ENCODE measurements around the gene CDC42BPB. TPM values are rescaled to one million over a fixed set of nuclear protein-coding genes. Genes with fewer than 3 reads are reported as not detected.

The CDC42BPB gene
- total RNA-seq, 4 donors from 2014 or later: 30.0 to 64.3 (median 32.6) TPM

DNA sequence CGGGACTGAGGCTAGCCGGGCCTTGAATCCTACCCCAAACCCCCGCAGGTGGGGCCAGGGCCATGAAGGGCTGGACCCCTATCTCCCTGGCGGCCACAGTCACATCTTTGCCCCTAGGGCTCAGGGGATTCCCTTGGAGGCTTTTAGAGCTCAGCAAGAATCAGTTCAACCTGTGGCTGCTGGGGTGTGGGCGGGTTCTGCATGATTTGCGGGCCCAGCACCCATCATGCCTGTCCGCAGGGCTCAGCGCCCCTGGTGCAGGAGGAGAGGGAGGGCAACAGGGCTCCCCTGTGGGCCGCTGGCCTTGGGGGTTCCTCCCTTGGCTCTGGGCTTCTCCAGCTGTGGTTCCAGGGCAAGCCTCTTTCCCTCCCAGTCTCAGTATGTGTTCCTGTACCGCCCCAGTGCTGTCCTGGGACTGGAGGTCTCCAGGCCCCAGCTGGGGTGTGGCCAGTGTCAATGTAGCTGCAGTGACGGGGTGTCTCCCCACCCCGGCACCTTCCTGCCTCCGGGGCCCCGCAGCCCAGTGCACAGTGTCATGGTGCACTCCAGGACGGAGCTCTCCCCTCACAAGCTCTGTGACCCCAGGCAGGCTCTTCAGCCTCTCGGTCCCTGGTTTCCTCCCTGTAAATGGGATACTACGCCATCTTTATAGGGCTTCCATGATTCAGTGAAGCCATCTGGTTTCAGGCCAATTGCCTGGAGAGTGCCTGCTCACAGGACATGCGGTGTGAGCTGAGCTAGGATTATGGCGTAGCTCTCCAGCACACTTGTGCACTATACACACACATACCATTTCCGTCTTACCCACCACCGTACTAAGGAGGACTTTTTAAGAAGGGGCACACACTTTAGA, 16.8 kb upstream of the CDC42BPB start:
- no peak overlapping the region for H3K4me3 ChIP-seq
- H3K4me1 ChIP-seq: peaks cover 8 to 17% of the 10 kb centered on the region in 2 donors
- DNase-seq: no peak
- no peaks in the 10 kb centered on the region for H3K9me3 ChIP-seq
- TF ChIP-seq, protein P1, sequence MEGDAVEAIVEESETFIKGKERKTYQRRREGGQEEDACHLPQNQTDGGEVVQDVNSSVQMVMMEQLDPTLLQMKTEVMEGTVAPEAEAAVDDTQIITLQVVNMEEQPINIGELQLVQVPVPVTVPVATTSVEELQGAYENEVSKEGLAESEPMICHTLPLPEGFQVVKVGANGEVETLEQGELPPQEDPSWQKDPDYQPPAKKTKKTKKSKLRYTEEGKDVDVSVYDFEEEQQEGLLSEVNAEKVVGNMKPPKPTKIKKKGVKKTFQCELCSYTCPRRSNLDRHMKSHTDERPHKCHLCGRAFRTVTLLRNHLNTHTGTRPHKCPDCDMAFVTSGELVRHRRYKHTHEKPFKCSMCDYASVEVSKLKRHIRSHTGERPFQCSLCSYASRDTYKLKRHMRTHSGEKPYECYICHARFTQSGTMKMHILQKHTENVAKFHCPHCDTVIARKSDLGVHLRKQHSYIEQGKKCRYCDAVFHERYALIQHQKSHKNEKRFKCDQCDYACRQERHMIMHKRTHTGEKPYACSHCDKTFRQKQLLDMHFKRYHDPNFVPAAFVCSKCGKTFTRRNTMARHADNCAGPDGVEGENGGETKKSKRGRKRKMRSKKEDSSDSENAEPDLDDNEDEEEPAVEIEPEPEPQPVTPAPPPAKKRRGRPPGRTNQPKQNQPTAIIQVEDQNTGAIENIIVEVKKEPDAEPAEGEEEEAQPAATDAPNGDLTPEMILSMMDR (IDR thresholded peaks at IDR 0.05 in 4 of 5, conservative IDR thresholded peaks at IDR 0.05 in 1 of 5): no peak
- no peak for TF ChIP-seq POLR2A (IDR thresholded peaks at IDR 0.05)
- peak overlapping the region; percentile 26 to 69 (median 48) for H3K27ac ChIP-seq
- intact Hi-C loops (cut with DNase I; ENCODE audit: low total_unique reads): no loop called here
- H3K36me3 ChIP-seq: no peaks in the 10 kb centered on the region
- in situ Hi-C loops (cut with MboI; ENCODE audit: low sequenced_read_pairs in 4 of 4): no loop called here
- ATAC-seq: no peak
- H3K27me3 ChIP-seq: no peaks in the 10 kb centered on the region

DNA sequence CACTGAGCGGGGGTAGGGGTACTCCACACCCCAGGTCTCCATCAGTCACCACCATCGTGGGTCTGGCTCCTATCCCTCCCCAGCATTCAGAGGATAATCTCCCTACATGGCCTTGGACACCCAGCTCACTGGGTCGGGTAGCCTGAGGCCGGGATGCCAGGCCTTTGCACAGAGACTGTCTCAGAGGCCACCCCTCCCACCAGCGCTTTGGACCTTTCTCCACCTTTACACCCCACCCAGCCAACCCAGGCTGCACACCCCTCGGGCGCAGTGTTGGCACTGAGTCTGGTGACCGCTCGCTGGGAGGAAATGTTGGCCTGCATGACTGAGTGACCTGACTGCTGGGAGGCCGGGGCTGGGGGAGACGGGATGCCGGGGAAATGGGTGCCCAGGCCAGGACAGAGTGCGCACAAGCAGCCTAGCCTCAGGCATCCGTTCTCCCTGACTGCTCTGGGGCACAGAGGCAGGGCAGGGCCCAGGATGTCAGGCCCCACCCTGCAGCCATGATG, 16.1 kb upstream of the CDC42BPB start:
- no peaks in the 10 kb centered on the region for H3K9me3 ChIP-seq
- no peak for ATAC-seq
- H3K4me3 ChIP-seq: no peak overlapping the region
- DNase-seq: no peak
- peaks cover 8 to 17% of the 10 kb centered on the region in 2 donors for H3K4me1 ChIP-seq
- no peaks in the 10 kb centered on the region for H3K27me3 ChIP-seq
- no peaks in the 10 kb centered on the region for H3K36me3 ChIP-seq
- intact Hi-C loops (cut with DNase I; ENCODE audit: low total_unique reads) (no loop called here), in situ Hi-C loops (cut with MboI; ENCODE audit: low sequenced_read_pairs in 4 of 4) (no loop called here)
- TF ChIP-seq, protein P1 (IDR thresholded peaks at IDR 0.05 in 4 of 5, conservative IDR thresholded peaks at IDR 0.05 in 1 of 5): no peak
- no peak for TF ChIP-seq POLR2A (IDR thresholded peaks at IDR 0.05)
- no peak overlapping the region for H3K27ac ChIP-seq

DNA sequence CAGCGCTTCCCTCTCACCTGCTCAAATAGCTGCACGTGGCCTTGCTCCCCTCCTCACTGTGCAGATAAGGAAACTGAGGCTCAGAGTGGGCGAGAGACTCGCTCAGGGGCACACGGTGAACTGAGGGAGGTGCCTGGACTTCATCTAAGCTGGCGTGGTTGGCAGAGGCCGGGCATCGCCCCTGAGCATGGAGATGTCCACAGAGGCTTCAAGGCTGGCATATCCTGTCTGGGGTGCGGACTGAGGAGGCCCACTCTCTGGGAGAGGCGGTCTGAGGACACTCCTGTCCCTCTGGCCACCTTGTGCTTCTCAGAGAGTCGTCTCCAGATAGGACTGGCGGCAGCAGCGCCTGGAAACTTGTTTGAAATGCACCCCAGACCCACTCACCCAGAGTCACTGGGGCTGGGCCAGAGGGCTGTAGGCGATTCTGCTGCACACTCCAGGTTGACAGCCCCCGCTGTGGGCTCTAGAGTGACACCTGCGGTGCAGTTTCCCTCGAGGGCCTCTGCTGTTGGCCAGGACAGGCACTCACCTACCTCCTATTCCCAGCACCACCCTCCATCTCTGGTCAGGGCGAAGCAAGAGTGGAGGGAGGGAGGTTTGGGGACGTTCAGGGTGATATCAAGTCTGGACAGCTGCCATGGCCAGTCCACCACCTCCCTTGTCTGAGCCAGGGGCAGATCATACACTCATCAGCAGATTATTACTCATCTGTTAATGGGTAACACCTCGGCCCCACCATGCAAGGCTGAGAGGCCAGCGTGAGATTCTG, 15.4 kb upstream of the CDC42BPB start:
- Histone ChIP-seq H3K9me3 (no peaks in the 10 kb centered on the region), H3K27me3 (no peaks in the 10 kb centered on the region), H3K27ac (no peak overlapping the region), H3K4me3 (no peak overlapping the region), H3K4me1 (peaks cover 8 to 17% of the 10 kb centered on the region in 2 donors), H3K36me3 (no peaks in the 10 kb centered on the region)
- no peak for DNase-seq
- ATAC-seq: no peak
- intact Hi-C loops (cut with DNase I; ENCODE audit: low total_unique reads): no loop called here
- TF ChIP-seq, protein P1 (IDR thresholded peaks at IDR 0.05 in 4 of 5, conservative IDR thresholded peaks at IDR 0.05 in 1 of 5): no peak
- no peak for TF ChIP-seq POLR2A (IDR thresholded peaks at IDR 0.05)
- in situ Hi-C loops (cut with MboI; ENCODE audit: low sequenced_read_pairs in 4 of 4): no loop called here

DNA sequence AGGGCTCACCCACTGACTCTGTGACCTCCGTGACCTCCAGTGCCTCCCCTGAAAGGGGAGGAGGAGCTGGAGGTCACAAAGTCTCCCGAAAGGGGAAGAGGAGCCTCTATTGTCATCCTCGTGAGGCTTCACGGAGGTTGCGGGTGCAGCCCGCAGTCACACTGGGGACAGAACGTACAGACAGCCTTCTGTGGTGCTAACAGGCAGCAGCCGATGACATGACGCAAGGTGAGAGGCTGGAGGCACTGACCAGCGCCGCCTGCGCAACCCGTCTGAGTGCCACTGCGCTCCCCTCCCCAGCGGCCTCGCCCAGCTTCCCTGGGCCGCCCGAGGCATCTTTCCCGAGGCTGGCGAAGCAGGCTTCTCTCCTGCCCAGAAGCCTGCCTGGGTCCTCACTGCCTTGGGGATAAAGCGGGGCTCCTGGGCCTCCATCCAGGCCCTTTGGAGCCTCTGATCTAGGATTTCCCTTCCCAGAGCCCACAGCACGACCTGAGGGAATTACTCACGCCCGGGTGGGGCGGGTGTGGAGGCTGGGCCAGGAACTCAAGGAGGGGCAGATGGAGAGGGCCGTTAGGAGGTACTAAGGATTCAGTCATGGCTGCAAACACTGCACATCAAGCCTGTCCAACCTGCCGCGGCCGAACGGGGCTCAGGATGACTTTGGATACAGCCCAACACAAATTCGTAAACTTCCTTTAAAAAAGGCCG, 14.3 kb upstream of the CDC42BPB start:
- in situ Hi-C loops (cut with MboI; ENCODE audit: low sequenced_read_pairs in 4 of 4): no loop called here
- no peak for ATAC-seq
- intact Hi-C loops (cut with DNase I; ENCODE audit: low total_unique reads): no loop called here

More for the DNA sequence above, 14.3 kb upstream of the CDC42BPB start:
- no peaks in the 10 kb centered on the region for H3K27me3 ChIP-seq
- no peak for DNase-seq
- H3K4me3 ChIP-seq: no peak overlapping the region
- TF ChIP-seq, protein P1 (IDR thresholded peaks at IDR 0.05 in 4 of 5, conservative IDR thresholded peaks at IDR 0.05 in 1 of 5): no peak
- no peak for TF ChIP-seq POLR2A (IDR thresholded peaks at IDR 0.05)
- H3K4me1 ChIP-seq: peaks cover 8 to 17% of the 10 kb centered on the region in 2 donors
- H3K9me3 ChIP-seq: no peaks in the 10 kb centered on the region
- H3K36me3 ChIP-seq: no peaks in the 10 kb centered on the region
- H3K27ac ChIP-seq: peak overlapping the region in 1 of 4 donors; percentile 33

Data from gastrocnemius medialis (tissue), 4 donors.